WTC11 (cell line): ENCODE data around the gene FSD1. TPM values are rescaled to one million over a fixed set of nuclear protein-coding genes. Genes with fewer than 3 reads are reported as not detected.

Experiments used
- ATAC-seq: fragments of 200-7000 bp; cut with Tn5 transposase; 2 replicates; pipeline ENCODE4 v1.10.0; 2021; ENCODE audit warnings: mild to moderate bottlenecking, moderate library complexity
- CTCF ChIA-PET: fragments of 300-600 bp; sonication (Branson Sonifier 250); formaldehyde crosslinking; loops from one replicate; lab custom pipeline; 2021; ENCODE audit warnings: antibody characterized with exemption; lab: Charles Lee
- POLR2A ChIA-PET: fragments of 350-600 bp; sonication (Branson Sonifier 250); formaldehyde crosslinking; loops from one replicate; lab custom pipeline; 2021; ENCODE audit warnings: antibody characterized with exemption; lab: Charles Lee
- DNase-seq: peaks from one replicate; pipeline ENCODE4 v3.0.0; 2021; ENCODE audit warnings: low spot score
- H3K27ac Mint-ChIP-seq: 2 replicates; pipeline ENCODE4 v1.8.0; 2021; ENCODE audit warnings: mixed read lengths
- H3K27me3 Mint-ChIP-seq: 2 replicates; pipeline ENCODE4 v1.8.0; 2021; ENCODE audit warnings: low read depth, mild to moderate bottlenecking, moderate library complexity, mixed read lengths
- H3K36me3 Mint-ChIP-seq: 2 replicates; pipeline ENCODE4 v1.8.0; 2021; ENCODE audit warnings: mixed read lengths
- H3K4me1 Mint-ChIP-seq: 2 replicates; pipeline ENCODE4 v1.8.0; 2022; ENCODE audit warnings: mixed read lengths
- H3K4me3 Mint-ChIP-seq: 2 replicates; pipeline ENCODE4 v1.8.0; 2021; ENCODE audit warnings: mild to moderate bottlenecking, moderate library complexity, mixed read lengths
- H3K9me3 Mint-ChIP-seq: 2 replicates; pipeline ENCODE4 v1.8.0; 2021; ENCODE audit warnings: mixed read lengths
- ATF2 ChIP-seq: sonication (generic); formaldehyde crosslinking; IDR thresholded peaks from 2 replicates; pipeline ENCODE4 v1.8.1; 2022; ENCODE audit warnings: low read depth, missing genetic modification reagents, borderline replicate concordance
- E2F1 ChIP-seq: sonication (generic); formaldehyde crosslinking; IDR thresholded peaks from 2 replicates; pipeline ENCODE4 v1.8.0; 2022; ENCODE audit warnings: mild to moderate bottlenecking, missing genetic modification reagents
- ESRRA ChIP-seq: sonication (generic); formaldehyde crosslinking; IDR thresholded peaks from 2 replicates; pipeline ENCODE4 v1.8.1; 2022; ENCODE audit warnings: mild to moderate bottlenecking, missing genetic modification reagents, borderline replicate concordance
- NR3C1 ChIP-seq: sonication (generic); formaldehyde crosslinking; conservative IDR thresholded peaks from 2 replicates; pipeline ENCODE4 v1.8.1; 2023; ENCODE audit warnings: low read depth, mild to moderate bottlenecking, missing genetic modification reagents
- PRDM15 ChIP-seq: sonication (generic); formaldehyde crosslinking; IDR thresholded peaks from 2 replicates; pipeline ENCODE4 v1.8.0; 2022; ENCODE audit warnings: missing genetic modification reagents
- STAT6 ChIP-seq: sonication (generic); formaldehyde crosslinking; conservative IDR thresholded peaks from 2 replicates; pipeline ENCODE4 v1.8.1; 2023; ENCODE audit warnings: mild to moderate bottlenecking, low read depth, missing genetic modification reagents, moderate library complexity
- TP53 ChIP-seq: sonication (generic); formaldehyde crosslinking; IDR thresholded peaks from 2 replicates; pipeline ENCODE4 v1.8.1; 2023; ENCODE audit warnings: mild to moderate bottlenecking, missing genetic modification reagents
- ZNF423 ChIP-seq: fragments of 250-450 bp; sonication (Bioruptor Pico); IDR thresholded peaks from 2 replicates; pipeline ENCODE4 v2.1.2; 2022; ENCODE audit warnings: mild to moderate bottlenecking, moderate library complexity
- ZSCAN18 ChIP-seq: fragments of 250-450 bp; sonication (Bioruptor Pico); IDR thresholded peaks from 2 replicates; pipeline ENCODE4 v2.1.2; 2022; ENCODE audit warnings: mild to moderate bottlenecking, moderate library complexity
- total RNA-seq: library from RNA; stranded (reverse); gene quantifications from 3 replicates; pipeline ENCODE4 v1.2.3, GENCODE V29; 2021

Gene FSD1
- total RNA-seq, 1 experiment from 2014 or later, result 61.3 TPM

- no peak within 1 kb of the TSS for H3K27ac Mint-ChIP-seq
- peak; percentile 48 for DNase-seq
- no peaks in the 10 kb centered on the region for H3K36me3 Mint-ChIP-seq
- TF ChIP-seq ZSCAN18 (CRISPR knock-in tag), result no peak
- peaks cover 8% of the 10 kb centered on the region; the same call in 1 of the 2 replicates for H3K4me1 Mint-ChIP-seq
- no peaks in the 10 kb centered on the region for H3K9me3 Mint-ChIP-seq
- peaks cover 57% of the 10 kb centered on the region for H3K27me3 Mint-ChIP-seq
- ChIA-PET CTCF (interaction anchor here (0.6 to 10.5 kb wide), 11 partner anchors 8 to 373 kb away, joined by 3 to 172 read pairs (median 3); partner anchors contain the start of gene MPND), POLR2A (no interaction called here)
- ATAC-seq, result peak; percentile 21
- peak within 1 kb of the TSS; percentile 90 for H3K4me3 Mint-ChIP-seq
Measured at GRCh38 chr19:4278419-4279266, 25.8 kb upstream of the FSD1 start, which contains the start of gene SHD. SHD (plus strand) TSS chr19:4279266; CDS start chr19:4280064, 798 bp downstream.

- H3K27me3 Mint-ChIP-seq, result peaks cover 59% of the 10 kb centered on the region
- no peak for TF ChIP-seq ESRRA
- no peak for TF ChIP-seq STAT6
- no peak for TF ChIP-seq TP53 (CRISPR knock-in tag)
- no peak for TF ChIP-seq ATF2
- no peak for TF ChIP-seq NR3C1 (CRISPR knock-in tag)
- TF ChIP-seq, all 79 proteins: peak for 0
- CTCF ChIA-PET, result interaction anchor here (0.6 to 10.5 kb wide), 8 partner anchors 8 to 372 kb away, joined by 3 to 172 read pairs (median 4); partner anchors contain the start of gene MPND
- DNase-seq (no peak), ATAC-seq (no peak; the same call in 1 of the 2 replicates)
- Mint-ChIP-seq H3K4me3 (peak overlapping the region; percentile 46), H3K9me3 (no peaks in the 10 kb centered on the region), H3K4me1 (peaks cover 8% of the 10 kb centered on the region; the same call in 1 of the 2 replicates), H3K27ac (no peak overlapping the region), H3K36me3 (no peaks in the 10 kb centered on the region)
- POLR2A ChIA-PET, result no interaction called here
Measured at GRCh38 chr19:4279267-4279529, 25.2 kb upstream of the FSD1 start.

- POLR2A ChIA-PET, result interaction anchor here (0.8 kb wide), 1 partner anchor 63 kb away, joined by 3 read pairs; the partner anchor contains the start of gene MPND
- TF ChIP-seq E2F1 (CRISPR knock-in tag) (no peak), ZNF423 (peak; percentile 91), PRDM15 (0 out of 2 replicates have a peak, but pooled peaks have one; percentile 11)
- TF ChIP-seq, all 79 proteins: peak for 2
- Mint-ChIP-seq H3K27ac (no peak overlapping the region), H3K36me3 (no peaks in the 10 kb centered on the region), H3K4me3 (peak overlapping the region; percentile 90), H3K27me3 (peaks cover 64% of the 10 kb centered on the region), H3K4me1 (peaks cover 10% of the 10 kb centered on the region; the same call in 1 of the 2 replicates), H3K9me3 (no peaks in the 10 kb centered on the region)
- ATAC-seq (0 out of 2 replicates have a peak, but pooled peaks have one; percentile 6), DNase-seq (no peak)
- CTCF ChIA-PET, result interaction anchor here (0.6 to 10.5 kb wide), 9 partner anchors 9 to 372 kb away, joined by 3 to 172 read pairs (median 5); partner anchors contain the start of gene MPND
Measured at GRCh38 chr19:4279530-4280422, 24.6 kb upstream of the FSD1 start.
